Stimulated activated CD4-positive, alpha-beta T cell treated with anti-CD3 and anti-CD28 coated beads, Interleukin-4, amount 100 ng/mL, for 1 hour (primary cell): Measurements from ENCODE around the gene DZIP1L.
A peak's percentile ranks its signal among the peaks of the same experiment; 100 is the strongest.
"Not testable (repeated sequence)": the region's sequence is repeated elsewhere in the genome, so short reads cannot be mapped to it uniquely, and the experiment has no call there.

ENCODE experiments used
- DNase-seq: peaks from one replicate; pipeline ENCODE4 v3.0.0-alpha.2; 2020

The DZIP1L gene

GRCh38 chr3:138114988-138115971 is at the start of gene DZIP1L:
TSS of gene DZIP1L (minus strand) at chr3:138115608. CDS start at chr3:138103971, 11,637 bp downstream.
- peak; percentile 26 for DNase-seq

GRCh38 chr3:138165061-138165460 is 49.7 kb upstream of the DZIP1L start:
- no peak for DNase-seq

- no peak for DNase-seq
Observed at GRCh38 chr3:138157743-138158142, 42.3 kb upstream of the DZIP1L start.

- no peak for DNase-seq
Observed at GRCh38 chr3:138154534-138154933, 39.1 kb upstream of the DZIP1L start.

GRCh38 chr3:138148503-138148902 is 33.1 kb upstream of the DZIP1L start:
- no peak for DNase-seq

- DNase-seq = not testable (repeated sequence)
Observed at GRCh38 chr3:138142181-138142580, 26.8 kb upstream of the DZIP1L start.

GRCh38 chr3:138140940-138141339 is 25.5 kb upstream of the DZIP1L start:
- DNase-seq = no peak

- DNase-seq = no peak
Observed at GRCh38 chr3:138139691-138140090, 24.3 kb upstream of the DZIP1L start.

GRCh38 chr3:138137861-138138260 is 22.5 kb upstream of the DZIP1L start:
- no peak for DNase-seq

GRCh38 chr3:138136201-138136600 is 20.8 kb upstream of the DZIP1L start:
- DNase-seq = no peak

- DNase-seq = no peak
Observed at GRCh38 chr3:138135833-138136194, 20.4 kb upstream of the DZIP1L start.

GRCh38 chr3:138135146-138135832 is 19.9 kb upstream of the DZIP1L start:
- DNase-seq = no peak

GRCh38 chr3:138132239-138132638 is 16.8 kb upstream of the DZIP1L start, which contains the start of gene A4GNT:
TSS of gene A4GNT (minus strand) at chr3:138132390. CDS start at chr3:138131256, 1,134 bp downstream.
- no peak for DNase-seq

GRCh38 chr3:138127636-138128365 is 12.4 kb upstream of the DZIP1L start:
- DNase-seq = no peak

- DNase-seq = no peak
Observed at GRCh38 chr3:138125548-138126221, 10.3 kb upstream of the DZIP1L start.

GRCh38 chr3:138124706-138125355 is 9.4 kb upstream of the DZIP1L start:
- no peak for DNase-seq

GRCh38 chr3:138124188-138124587 is 8.8 kb upstream of the DZIP1L start:
- DNase-seq = no peak

GRCh38 chr3:138119423-138119766 is 4.0 kb upstream of the DZIP1L start:
- DNase-seq = no peak

GRCh38 chr3:138118612-138119422 is 3.4 kb upstream of the DZIP1L start:
- peak; percentile 58 for DNase-seq

GRCh38 chr3:138114431-138114918 is 933 bp downstream of the DZIP1L start:
- no peak for DNase-seq

GRCh38 chr3:138113326-138113725 is 2.1 kb downstream of the DZIP1L start:
- DNase-seq = no peak
